CD4-positive, alpha-beta T cell (primary cell): Measurements from ENCODE around the gene CXCL17. TPM values are rescaled to one million over a fixed set of nuclear protein-coding genes. Genes with fewer than 3 reads are reported as not detected.

ENCODE experiments used
- ATAC-seq: fragments of 200-7000 bp; cut with Tn5 transposase; one replicate; pipeline ENCODE4 v1.10.0; 2022; ENCODE audit warnings: mild to moderate bottlenecking; ENCODE audit not compliant: poor library complexity
- CTCF ChIA-PET: fragments of 350-600 bp; sonication (Branson Sonifier 250); formaldehyde crosslinking; loops from one replicate; lab custom pipeline; 2021; ENCODE audit warnings: antibody characterized with exemption, inconsistent platforms; lab: Charles Lee
- POLR2A ChIA-PET: fragments of 350-600 bp; sonication (Branson Sonifier 250); formaldehyde crosslinking; loops from one replicate; lab custom pipeline; 2021; ENCODE audit warnings: antibody characterized with exemption, inconsistent platforms; lab: Charles Lee
- DNase-seq, 14 experiments: peaks; one replicate each; pipeline ENCODE4 v3.0.0-alpha.2; 2013 to 2020; ENCODE audit warnings: mixed read lengths in 2 of 14
- H3K27ac ChIP-seq, 2 donors: one replicate each; pipeline versions ENCODE4 v1.5.1 to v1.7.0; 2013; ENCODE audit warnings: low read length in 2 of 2, low read depth in 1 of 2, mild to moderate bottlenecking in 1 of 2
- H3K27me3 ChIP-seq, 2 experiments: 1 replicate in 1 of 2; 2 replicates in 1 of 2; pipeline versions ENCODE4 v1.6.1 to v1.7.0; 2013; ENCODE audit warnings: low read length in 2 of 2, control low read depth in 1 of 2, mild to moderate bottlenecking in 1 of 2, moderate library complexity in 1 of 2; ENCODE audit not compliant: insufficient read depth in 2 of 2, control insufficient read depth in 1 of 2
- H3K36me3 ChIP-seq: one replicate; pipeline ENCODE4 v1.6.1; 2013; ENCODE audit warnings: low read length, control low read depth; ENCODE audit not compliant: insufficient read depth
- H3K4me1 ChIP-seq: one replicate; pipeline ENCODE4 v1.6.1; 2013; ENCODE audit warnings: low read length, control low read depth; ENCODE audit not compliant: insufficient read depth
- H3K4me3 ChIP-seq: one replicate; pipeline ENCODE4 v1.5.1; 2013; ENCODE audit warnings: mild to moderate bottlenecking, low read length, moderate library complexity
- H3K9me3 ChIP-seq, 2 experiments: 1 replicate in 1 of 2; 2 replicates in 1 of 2; pipeline versions ENCODE4 v1.6.1 to v1.7.0; 2013; ENCODE audit warnings: low read length in 2 of 2, mild to moderate bottlenecking in 2 of 2, control low read depth in 1 of 2, moderate library complexity in 1 of 2; ENCODE audit not compliant: control insufficient read depth in 1 of 2, insufficient read depth in 1 of 2
- H3K27ac Mint-ChIP-seq: one replicate; pipeline ENCODE4 v1.8.0; 2020; ENCODE audit warnings: mixed read lengths
- H3K27me3 Mint-ChIP-seq: one replicate; pipeline ENCODE4 v1.8.0; 2021; ENCODE audit warnings: mixed read lengths
- H3K36me3 Mint-ChIP-seq: one replicate; pipeline ENCODE4 v1.8.0; 2021; ENCODE audit warnings: low read depth, mixed read lengths
- H3K4me1 Mint-ChIP-seq: one replicate; pipeline ENCODE4 v1.8.0; 2021; ENCODE audit warnings: low read depth, mixed read lengths
- H3K4me3 Mint-ChIP-seq: one replicate; pipeline ENCODE4 v1.8.0; 2020; ENCODE audit warnings: mild to moderate bottlenecking, mixed read lengths
- H3K9me3 Mint-ChIP-seq: one replicate; pipeline ENCODE4 v1.8.0; 2020; ENCODE audit warnings: mixed read lengths
- CTCF ChIP-seq: fragments of 200-600 bp; IDR thresholded peaks from one replicate; pipeline ENCODE4 v1.8.0; 2022; ENCODE audit warnings: antibody characterized with exemption, mild to moderate bottlenecking
- intact Hi-C, 2 experiments: fragments of 100-400 bp; cut with DNase I in 1 of 2; cut with micrococcal nuclease in 1 of 2; formaldehyde crosslinking; loops; one replicate each; pipeline versions ENCODE4 v1.15.1 to v1.9.0; 2023 to 2025; cut with DNase I, micrococcal nuclease
- total RNA-seq, 174 experiments: library from RNA in 2 of 174; stranded (reverse) in 2 of 174; gene quantifications; one replicate each; pipeline ENCODE4 v1.2.3 and lab custom pipeline; 2021 to 2026

The CXCL17 gene
- total RNA-seq, 2 experiments from 2014 or later = not detected

GRCh38 chr19:42479736-42480135, 37.0 kb upstream of the CXCL17 start:
- H3K4me3 Mint-ChIP-seq = no peak overlapping the region
- no peaks in the 10 kb centered on the region for H3K27me3 Mint-ChIP-seq
- Histone ChIP-seq H3K4me3 (no peak overlapping the region), H3K27me3 (no peaks in the 10 kb centered on the region), H3K27ac (no peak overlapping the region), H3K36me3 (no peaks in the 10 kb centered on the region), H3K9me3 (no peaks in the 10 kb centered on the region), H3K4me1 (peaks cover 18% of the 10 kb centered on the region)
- no peak for DNase-seq
- intact Hi-C loops = no loop called here
- H3K36me3 Mint-ChIP-seq = no peaks in the 10 kb centered on the region
- no peaks in the 10 kb centered on the region for H3K9me3 Mint-ChIP-seq
- peaks cover 20% of the 10 kb centered on the region for H3K4me1 Mint-ChIP-seq
- no peak overlapping the region for H3K27ac Mint-ChIP-seq
- no peak for TF ChIP-seq CTCF
- ATAC-seq = no peak
- POLR2A ChIA-PET = no interaction called here
- CTCF ChIA-PET = interaction anchor here (0.7 kb wide), 2 partner anchors 29 to 102 kb away, joined by 4 to 5 read pairs; no protein-coding TSS in a partner anchor

GRCh38 chr19:42478765-42479311, 36.1 kb upstream of the CXCL17 start:
- Mint-ChIP-seq H3K4me1 (peaks cover 20% of the 10 kb centered on the region), H3K4me3 (no peak overlapping the region), H3K27me3 (no peaks in the 10 kb centered on the region), H3K36me3 (no peaks in the 10 kb centered on the region), H3K9me3 (no peaks in the 10 kb centered on the region), H3K27ac (no peak overlapping the region)
- DNase-seq (no peak), ATAC-seq (no peak)
- Histone ChIP-seq H3K27me3 (no peaks in the 10 kb centered on the region), H3K27ac (no peak overlapping the region), H3K9me3 (no peaks in the 10 kb centered on the region), H3K4me3 (no peak overlapping the region), H3K36me3 (no peaks in the 10 kb centered on the region), H3K4me1 (peaks cover 18% of the 10 kb centered on the region)
- ChIA-PET POLR2A (no interaction called here), CTCF (no interaction called here)
- TF ChIP-seq CTCF = no peak
- intact Hi-C loops = no loop called here

GRCh38 chr19:42477933-42478332, 35.2 kb upstream of the CXCL17 start:
- H3K27me3 Mint-ChIP-seq = no peaks in the 10 kb centered on the region
- Histone ChIP-seq H3K4me3 (no peak overlapping the region), H3K4me1 (peaks cover 18% of the 10 kb centered on the region), H3K36me3 (no peaks in the 10 kb centered on the region), H3K9me3 (no peaks in the 10 kb centered on the region), H3K27ac (no peak overlapping the region), H3K27me3 (no peaks in the 10 kb centered on the region)
- peaks cover 16% of the 10 kb centered on the region for H3K4me1 Mint-ChIP-seq
- no peak overlapping the region for H3K27ac Mint-ChIP-seq
- ATAC-seq (no peak), DNase-seq (no peak)
- POLR2A ChIA-PET = no interaction called here
- no peak for TF ChIP-seq CTCF
- no peak overlapping the region for H3K4me3 Mint-ChIP-seq
- H3K36me3 Mint-ChIP-seq = no peaks in the 10 kb centered on the region
- CTCF ChIA-PET = no interaction called here
- intact Hi-C loops = no loop called here
- H3K9me3 Mint-ChIP-seq = no peaks in the 10 kb centered on the region
